ENCODE measurements around the gene DHRS9.

DNA sequence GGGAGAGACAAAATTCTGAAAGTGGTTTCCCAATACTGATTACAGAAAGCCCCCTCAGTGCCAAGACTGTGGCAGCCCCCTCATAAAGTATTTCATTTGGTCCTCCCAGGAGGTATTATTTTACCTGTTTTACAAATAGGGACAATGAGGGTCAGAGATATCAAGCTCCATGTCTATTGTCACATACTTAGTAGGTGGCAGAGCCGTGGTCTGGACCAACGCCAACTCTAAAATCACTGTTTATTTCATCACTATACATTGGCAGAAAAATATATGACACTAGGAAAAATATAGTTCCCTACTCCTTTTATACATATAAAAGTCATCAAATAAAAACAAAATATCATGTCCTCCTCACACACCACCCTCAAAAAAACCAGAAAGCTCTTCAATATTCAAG, 68.6 kb downstream of the DHRS9 start:
- TF ChIP-seq, protein P1, sequence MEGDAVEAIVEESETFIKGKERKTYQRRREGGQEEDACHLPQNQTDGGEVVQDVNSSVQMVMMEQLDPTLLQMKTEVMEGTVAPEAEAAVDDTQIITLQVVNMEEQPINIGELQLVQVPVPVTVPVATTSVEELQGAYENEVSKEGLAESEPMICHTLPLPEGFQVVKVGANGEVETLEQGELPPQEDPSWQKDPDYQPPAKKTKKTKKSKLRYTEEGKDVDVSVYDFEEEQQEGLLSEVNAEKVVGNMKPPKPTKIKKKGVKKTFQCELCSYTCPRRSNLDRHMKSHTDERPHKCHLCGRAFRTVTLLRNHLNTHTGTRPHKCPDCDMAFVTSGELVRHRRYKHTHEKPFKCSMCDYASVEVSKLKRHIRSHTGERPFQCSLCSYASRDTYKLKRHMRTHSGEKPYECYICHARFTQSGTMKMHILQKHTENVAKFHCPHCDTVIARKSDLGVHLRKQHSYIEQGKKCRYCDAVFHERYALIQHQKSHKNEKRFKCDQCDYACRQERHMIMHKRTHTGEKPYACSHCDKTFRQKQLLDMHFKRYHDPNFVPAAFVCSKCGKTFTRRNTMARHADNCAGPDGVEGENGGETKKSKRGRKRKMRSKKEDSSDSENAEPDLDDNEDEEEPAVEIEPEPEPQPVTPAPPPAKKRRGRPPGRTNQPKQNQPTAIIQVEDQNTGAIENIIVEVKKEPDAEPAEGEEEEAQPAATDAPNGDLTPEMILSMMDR (IDR thresholded peaks at IDR 0.05 in 8 of 11, conservative IDR thresholded peaks at IDR 0.05 in 3 of 11): no peak
- TF ChIP-seq POLR2AphosphoS5 (IDR thresholded peaks at IDR 0.05): no peak
- no peak for TF ChIP-seq POLR2A (IDR thresholded peaks at IDR 0.05)
